Mesenteric fat pad (tissue), 1 donor: ENCODE measurements around the gene LY6G5C. TPM values are rescaled to one million over a fixed set of nuclear protein-coding genes. Genes with fewer than 3 reads are reported as not detected.

ENCODE experiments used
- DNase-seq: peaks from one replicate; pipeline ENCODE4 v3.0.0-alpha.2; 2020; ENCODE audit warnings: low spot score
- total RNA-seq: library from RNA; stranded (reverse); fragmentation: NEBNext Ultra II Directional; extraction: Animal tissue kit (Norgen Biotek cat#: 25700); gene quantifications from one replicate; pipeline ENCODE4 v1.2.1, GENCODE V29; 2021
- donor health status: DM: yes; HTN: yes; CAD: no.

The LY6G5C gene
- total RNA-seq, 1 donor from 2014 or later: 1.9 TPM

DNA sequence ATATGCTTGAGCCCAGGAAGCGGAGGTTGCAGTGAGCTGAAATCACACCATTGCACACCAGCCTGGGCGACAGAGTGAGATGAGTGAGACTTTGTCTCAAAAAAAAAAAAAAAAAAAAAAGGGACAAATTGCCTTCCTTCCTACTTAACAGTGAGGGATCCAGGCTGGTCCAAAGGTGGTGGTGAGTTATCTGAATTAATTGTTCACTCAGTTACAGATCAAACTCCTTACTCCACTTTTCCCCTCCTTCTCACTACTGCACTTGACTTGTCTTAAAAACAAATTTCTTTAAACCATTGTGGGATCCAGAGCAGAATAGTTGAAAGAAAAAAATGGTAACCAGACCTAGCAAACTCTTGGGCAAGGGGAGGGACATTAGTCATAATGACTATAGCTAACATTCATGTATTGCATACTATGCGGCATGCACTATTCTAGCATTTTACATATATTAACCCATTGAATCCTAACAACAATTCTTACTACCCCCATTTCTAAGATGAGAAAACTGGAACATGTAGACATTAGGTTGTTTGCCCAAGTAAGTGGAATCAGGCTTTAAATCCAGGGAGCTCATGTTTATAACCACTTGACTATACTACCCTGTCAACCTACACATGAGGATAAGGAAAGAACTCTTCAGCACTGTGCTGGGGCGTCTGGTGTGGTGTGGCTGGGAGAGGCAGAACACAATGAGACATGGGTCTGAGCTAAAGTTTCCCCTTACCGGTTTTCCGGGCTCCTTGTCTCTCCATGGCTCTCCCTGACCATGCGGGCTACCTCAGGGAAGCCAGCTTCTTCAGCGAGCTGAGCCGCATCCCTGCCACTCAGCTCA is 17.5 kb downstream of the LY6G5C start:
- no peak for DNase-seq

DNA sequence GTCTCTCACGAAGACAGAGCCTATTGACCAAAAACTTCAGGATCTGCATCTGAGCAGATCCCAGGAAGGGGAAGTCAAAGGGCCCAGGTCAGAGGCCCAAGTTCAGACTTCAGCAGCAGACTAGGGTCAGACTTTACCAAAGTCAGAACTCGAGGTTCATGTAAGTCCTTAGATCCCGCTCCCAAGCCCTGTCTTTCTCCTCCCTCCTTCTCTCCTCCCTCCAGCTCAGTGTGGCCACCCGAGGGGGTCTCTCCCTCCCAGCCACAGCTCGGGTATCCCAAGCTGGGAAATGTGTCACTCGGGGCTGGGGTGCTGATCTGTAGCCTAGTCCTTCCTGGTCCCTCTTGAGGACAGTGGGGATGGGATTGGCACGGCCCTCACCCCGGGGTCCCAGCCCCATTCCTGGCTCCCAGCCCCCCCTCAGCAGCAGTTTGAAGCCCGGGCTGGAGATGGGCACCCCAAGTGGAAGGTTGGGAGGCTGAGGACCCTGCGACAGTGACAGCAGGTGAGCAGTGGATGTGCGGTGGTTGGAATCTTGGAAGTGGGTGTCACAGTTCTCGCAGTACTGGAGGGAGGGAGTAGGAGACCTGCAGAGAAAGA is 18.6 kb downstream of the LY6G5C start:
- DNase-seq: no peak

DNA sequence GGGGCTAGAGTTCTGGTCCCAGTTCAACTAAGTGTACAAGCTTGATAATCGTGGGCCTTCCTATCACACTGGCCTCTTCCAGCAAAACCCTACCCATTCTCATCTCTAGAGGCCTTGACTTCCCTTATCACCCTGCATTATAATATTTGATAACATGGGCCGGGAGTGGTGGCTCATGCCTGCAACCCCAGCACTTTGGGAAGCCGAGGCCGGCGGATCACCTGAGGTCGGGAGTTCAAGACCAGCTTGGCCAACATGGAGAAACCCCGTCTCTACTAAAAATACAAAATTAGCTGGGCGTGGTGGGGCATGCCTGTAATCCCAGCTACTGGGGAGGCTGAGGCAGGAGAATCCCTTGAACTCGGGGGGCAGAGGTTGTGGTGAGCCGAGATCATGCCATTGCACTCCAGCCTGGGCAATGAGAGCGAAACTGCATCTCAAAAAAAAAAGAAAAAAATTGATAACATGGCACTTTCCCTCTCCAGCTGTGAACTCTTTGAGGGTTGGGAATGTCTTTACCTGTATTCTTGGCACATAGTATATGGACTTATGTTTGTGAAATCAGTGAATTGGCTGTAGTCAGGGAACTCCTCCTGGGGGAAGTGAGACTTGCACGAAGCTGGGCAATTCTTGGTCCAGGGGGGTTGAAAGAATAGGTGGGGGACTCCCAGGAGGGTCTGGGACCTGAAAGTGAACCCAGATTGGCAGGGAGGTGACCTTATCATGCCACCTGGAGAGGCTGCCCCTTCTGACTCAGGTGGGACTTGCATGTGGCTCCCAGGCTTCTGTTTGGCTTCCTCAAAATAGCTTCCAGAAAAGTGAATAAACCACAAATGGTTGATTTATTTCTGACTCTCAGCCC is 19.4 kb downstream of the LY6G5C start:
- DNase-seq: no peak

DNA sequence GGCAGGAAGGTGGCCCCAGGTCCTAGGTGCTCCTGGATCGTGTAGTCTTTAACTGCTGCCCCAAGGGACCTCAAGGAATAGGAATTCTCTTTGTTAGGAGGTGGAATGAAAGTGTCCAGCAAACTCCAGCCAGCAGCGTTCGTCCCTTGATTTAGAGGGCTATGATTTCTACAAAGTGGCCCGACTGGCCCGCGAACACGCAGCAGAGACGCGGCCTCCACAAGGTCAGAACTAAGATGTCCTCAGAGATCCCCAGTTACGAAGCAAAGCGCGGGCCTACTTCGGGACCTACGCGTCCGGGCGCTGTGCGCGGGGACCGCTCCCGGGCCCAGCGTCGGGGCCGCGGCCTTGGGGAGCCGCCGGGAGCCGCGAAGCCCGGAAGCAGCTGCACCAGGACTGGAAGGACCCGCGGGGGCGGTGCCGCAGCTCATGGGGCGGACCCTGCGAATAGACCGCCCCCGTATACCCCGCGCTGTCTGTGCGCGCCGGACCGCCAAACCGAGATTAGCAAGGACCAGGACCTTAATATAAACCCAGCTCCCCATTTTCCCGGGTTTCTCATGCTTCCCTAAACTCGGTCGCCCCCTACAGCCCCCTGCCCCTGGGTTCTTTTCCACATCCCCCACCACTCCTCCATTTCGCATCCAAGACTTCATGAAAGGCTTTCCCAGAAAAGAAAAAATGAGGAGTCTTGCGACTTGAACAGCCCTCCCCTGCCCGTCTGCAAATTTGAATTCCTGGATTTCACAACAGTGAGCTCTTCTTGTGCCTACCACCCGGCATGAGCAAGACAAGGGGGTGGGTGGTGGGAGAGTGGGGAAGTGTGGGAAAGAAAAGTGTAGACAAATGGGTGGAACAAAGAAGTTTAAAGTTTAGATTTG is 20.2 kb downstream of the LY6G5C start, which contains the start of gene C6orf47:
C6orf47 (minus strand) TSS at position 398 of the 881 bp plus-strand sequence. CDS start 831 bp downstream, outside the sequence.
- DNase-seq: peak; percentile 96

DNA sequence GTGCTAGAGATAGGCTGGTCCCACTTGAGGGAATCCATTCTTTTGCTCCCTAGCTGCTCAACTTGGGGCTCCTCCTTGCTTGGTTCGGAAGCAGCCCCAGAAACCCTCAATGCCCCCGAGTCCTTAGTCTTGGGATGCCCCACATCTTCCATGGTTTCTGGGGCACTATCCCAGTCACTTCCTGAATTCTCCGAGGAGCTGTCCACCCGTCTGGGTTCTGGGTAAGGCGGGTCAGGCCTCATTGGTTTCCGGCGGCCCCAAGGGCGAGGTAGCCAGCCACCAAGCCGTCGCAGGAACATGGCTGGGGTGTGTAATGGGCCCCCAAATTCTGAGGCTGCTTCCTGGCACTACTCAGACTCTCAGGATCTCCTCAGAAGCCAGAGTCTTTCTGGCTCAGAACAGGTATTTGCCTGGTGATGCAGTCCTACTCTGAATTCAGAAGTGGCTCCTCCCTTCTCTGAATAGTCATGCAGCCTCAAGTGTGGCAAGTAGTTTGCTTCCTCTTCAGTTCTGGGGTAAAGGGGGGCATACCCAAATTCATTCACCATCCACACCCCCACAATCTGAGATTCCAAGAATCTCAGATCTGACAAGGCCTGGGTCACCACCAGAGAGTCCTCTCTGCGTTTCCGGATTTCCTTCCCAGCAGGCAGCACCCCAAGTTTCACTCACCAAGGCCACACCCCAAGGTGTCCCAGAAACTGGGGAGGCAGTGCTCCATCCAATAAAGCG is 21.1 kb downstream of the LY6G5C start:
- DNase-seq: no peak

DNA sequence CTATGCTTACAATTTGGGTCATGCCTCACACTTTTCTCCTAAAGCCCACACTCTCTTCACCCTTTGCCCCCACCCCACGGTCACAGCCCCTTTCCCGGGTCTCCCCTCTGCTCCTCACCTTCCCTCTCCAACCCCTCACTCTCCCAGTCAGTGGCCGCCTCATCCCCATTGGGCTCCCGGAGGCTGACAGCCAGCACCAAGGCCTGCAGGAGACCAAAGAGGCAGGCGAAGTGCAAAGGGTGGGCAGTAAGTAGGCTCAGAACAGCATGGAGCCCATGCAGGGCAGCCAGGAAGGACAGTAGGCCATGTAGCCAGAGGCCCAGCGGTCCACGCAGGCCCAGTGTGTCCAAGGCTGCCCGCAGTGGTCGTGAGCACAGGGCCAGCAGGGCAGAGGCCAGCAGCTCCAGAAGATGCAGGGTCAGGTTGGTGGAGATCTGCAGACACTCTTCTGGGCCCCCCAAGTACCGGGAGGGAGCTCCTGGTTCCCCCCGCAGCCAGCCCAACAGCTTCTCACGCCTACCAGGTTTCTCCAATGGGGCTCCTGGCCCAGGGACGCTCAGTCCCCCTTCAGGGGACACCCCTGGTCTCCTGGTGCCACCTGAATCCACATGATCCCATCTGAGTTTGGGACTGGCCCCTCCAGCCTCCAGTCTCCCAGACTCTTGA is 21.8 kb downstream of the LY6G5C start:
- DNase-seq: no peak

DNA sequence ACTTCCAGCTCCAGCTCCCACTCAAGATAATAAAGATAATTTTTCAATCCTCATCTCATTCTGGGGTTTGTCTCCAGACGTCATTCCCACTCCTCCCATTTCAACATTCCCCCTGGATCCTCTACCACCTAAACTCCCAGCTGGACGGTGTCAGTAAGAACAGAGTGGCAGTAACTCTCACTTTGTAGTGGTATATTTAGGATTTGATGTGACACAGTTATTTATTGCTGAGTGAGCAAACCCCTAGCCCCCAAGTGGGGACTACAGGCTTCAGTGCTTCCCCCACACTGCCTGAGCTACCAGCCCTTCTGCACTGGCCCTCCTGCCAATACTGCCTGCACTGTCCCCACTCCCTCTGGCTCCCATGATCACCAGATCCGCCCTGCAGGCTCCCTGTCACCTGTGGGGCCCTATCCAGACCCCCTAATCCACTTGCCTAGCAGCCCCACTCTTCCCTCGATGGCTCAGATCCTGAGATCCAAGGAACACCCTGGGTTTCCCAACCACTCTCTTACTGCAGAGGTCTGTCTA is 22.6 kb downstream of the LY6G5C start:
- no peak for DNase-seq

DNA sequence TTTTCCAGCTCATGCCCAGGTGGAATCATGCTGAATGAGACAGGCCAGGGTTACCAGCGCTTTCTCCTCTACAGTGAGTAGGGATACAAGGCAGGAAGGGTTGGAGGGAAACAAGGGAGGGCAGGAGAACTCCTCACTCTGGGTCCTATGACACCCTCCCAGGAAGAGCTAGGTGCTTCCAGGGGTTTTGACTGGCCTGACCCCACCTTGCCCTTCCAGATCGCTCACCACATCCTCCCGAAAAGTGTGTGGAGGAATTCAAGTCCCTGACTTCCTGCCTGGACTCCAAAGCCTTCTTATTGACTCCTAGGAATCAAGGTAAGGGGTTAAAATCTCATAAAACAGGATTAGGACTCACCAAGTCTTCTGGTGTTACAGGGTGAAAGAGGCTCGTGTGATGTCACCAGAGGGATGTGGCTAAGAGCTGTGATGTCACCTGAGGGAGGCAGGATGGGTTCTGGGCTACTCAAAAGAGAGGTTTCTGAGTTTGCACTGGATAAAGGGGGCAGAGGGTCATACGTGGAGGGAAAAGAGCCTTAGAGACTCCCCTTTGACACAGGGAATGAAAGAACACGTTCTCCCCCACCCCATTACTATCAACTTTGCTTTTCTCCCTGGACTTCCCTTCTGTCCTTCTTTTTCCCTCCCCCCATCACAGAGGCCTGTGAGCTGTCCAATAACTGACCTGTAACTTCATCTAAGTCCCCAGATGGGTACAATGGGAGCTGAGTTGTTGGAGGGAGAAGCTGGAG is 23.3 kb downstream of the LY6G5C start:
- DNase-seq: no peak

DNA sequence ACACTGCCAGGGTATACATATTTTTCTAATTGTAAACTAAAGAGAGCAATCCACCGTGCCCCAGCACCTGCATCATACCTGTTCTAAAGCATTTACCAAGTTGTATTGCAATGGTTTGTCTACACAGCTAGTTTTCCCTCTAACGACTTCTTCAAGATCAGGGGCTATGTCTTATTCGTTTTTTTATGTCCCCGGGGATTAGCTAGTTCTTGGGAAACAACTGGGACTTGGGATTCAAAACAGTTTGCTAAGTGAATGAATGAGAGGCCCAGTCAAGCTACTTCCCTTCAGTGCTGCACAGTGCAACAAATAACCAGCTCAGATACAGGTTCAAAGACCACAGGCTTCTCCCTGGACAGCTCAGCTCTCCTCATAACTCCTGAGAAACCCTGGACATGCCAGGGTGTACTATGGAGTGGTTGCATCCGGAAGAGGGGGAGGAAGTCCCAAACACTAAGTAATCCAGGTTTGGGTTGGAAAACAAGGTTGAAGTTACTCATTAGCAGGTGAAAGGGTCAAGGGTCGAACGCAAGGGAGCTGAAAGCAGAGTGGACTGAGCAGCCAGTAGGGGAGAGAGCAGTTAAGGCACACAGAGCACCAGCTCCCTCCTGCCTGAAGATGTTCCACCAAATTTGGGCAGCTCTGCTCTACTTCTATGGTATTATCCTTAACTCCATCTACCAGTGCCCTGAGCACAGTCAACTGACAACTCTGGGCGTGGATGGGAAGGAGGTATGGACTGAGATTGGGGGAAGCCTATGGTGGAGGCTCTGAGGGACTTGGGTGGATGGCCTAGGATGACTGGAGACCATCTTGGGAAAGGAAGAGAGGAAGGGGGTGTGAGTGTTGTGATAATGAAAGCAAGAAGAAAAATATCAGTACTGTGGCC is 25.3 kb downstream of the LY6G5C start, which contains the start of gene APOM:
APOM (plus strand) TSS at position 546 of the 889 bp plus-strand sequence; CDS start at position 619, 73 bp downstream.
- DNase-seq: no peak

DNA sequence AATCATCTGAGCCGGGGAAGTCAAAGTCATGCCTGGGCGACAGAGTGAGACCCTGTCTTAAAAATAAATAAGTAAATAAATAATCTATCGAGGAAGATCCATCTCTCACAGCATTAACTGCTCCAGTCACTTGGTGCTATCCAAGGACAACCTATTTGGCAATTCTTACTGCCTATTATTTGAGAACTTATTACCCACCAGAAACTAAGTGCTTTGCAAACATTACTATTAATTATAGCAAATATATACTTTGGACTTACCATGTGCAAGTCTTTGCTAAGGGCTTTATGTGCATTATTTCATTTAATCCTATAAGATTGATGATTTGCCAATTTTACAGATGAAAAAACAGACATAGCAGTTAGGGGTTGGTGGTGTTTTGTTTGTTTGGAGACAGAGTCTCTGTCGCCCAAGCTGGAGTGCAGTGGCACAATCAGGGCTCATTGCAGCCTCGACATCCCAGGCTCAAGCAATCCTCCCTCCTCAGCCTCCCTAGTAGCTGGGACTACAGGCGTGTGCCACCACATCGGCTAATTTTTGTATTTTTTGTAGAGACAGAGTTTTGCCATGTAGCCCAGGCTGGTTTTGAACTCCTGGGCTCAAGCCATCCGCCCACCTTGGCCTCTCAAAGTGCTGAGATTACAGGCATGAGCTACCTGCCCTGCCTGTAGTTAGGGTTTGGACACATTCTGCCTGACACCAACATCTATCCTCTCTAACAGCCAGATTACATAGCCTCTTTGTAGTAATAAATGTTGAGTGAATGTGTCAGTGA is 26.1 kb downstream of the LY6G5C start:
- DNase-seq: no peak

DNA sequence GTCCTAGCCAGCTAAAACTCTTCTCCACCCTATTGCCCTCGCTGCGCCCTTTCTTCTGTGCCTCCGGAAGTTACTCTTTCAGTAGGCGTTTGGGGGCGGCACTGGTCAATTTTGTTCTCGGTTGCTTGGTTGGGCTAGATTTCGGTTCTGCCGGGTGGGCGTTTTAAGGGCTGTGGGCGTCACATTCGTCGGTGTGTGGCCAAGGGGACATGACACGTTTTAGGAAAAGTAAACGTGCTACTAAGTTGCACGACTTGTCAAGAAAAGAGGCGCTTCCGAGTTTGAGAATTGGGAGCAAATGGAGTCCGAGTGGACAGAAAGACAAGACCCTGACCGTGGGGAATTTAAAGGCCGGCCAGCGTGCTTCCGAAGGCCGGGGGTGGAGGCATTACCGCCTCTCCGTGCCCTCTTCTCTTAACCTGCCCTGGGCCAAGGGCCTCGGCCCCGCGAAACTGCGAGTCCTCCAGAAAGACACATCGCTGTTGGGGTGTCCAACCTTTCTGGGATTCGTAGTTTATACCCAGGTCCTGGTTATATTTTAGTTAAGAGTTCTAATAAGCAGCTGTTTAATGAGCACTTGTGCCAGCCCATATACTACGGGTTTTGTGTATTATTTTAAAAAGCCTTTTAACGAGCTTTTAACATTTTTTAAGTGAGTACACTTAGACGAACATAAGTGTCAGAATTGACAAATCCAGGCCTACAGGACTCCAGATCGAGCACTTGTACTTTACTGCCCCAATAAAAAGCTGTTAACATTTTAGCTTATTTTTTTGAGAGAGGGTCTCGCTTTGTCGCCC is 27.7 kb downstream of the LY6G5C start:
- DNase-seq: peak; percentile 92

DNA sequence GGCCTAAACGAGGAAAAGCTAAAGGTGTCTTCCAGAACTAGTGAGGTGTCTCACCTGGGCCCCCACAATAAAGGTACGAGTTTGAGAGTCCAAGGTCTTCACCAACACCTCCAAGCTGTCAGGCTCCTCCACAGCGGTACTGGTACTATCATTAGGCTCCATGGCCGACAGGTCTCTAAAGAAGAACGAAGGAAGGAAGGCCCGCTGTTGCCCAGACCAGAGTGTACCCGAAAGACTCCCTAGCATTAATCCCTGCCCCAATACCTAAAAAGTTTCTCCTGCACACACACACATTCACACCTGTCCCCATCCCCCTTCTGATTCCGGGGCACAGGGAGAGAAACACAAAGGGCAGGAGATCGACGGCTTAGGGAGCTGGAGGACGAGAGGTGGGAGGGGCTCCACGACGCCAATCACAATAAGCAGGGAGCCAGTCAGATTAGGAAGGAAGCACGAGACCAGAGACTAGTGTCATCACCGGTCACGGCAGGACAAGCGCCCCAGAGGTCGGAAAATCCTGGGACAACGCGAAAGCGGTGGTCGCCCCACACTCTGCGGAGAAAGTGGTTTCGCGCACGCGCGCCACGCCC is 29.2 kb downstream of the LY6G5C start:
- no peak for DNase-seq

DNA sequence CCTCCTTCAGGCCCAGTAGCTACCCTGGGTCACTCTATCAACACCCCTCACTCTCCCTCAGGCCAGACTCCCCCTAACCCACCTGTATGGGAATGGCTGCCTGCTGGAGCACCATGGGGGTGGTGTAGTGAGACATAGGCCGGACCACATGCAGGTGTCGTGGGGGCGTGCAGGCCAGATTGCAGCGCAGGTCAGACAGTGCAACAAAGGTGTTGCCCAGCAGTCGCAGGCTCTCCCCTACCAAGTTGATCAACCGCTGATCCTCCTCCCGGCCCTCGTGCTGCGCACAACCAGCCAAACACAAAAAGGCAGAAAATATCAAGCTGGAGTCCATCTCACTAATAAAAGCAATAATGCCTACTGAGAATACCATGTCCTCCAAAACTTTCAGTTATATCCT is 35.5 kb downstream of the LY6G5C start:
- no peak for DNase-seq

DNA sequence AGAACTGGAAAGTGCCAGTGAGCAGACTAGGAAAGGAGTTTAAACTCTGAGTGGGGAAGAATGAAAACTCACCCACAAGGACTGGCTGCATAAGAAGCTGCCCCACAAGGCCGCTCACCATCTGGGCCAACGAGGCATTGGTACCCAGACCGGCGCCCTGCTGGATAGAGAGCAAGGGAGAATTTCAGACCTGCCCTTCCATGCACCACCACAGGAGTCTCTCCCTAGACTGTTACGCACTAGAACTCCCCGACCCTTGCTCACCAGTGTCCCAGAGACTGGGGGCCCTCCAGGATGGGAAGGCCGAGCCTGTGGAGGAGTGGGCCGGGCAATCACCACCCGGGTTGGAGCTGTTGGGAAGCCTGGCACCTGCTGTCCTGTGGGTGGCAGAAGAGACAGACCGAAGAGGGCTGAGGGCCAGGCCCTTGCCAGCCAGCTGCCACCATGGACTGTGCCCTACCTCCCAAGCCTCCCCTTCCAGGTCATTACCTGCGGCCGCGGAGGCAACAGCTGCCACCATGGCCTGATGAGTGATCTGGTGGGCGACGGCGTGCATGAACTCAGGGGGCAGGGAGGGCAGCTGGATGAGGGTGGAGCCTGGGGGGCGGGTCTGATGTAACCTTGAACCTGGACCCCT is 36.9 kb downstream of the LY6G5C start:
- DNase-seq: no peak
